RWPE1 (cell line): ENCODE measurements around the gene TCF3.

Experiments used
- CTCF ChIA-PET: fragments of 350-600 bp; sonication (Branson Sonifier 250); formaldehyde crosslinking; extraction: SDS; loops from one replicate; lab custom pipeline; 2021; lab: Yijun Ruan, JAX
- POLR2A ChIA-PET: fragments of 400-600 bp; formaldehyde crosslinking; extraction: SDS; loops from one replicate; lab custom pipeline; 2020; ENCODE audit warnings: antibody characterized with exemption; ENCODE audit not compliant: low non-redundant PET; lab: Yijun Ruan, JAX
- DNase-seq: peaks from one replicate; pipeline ENCODE4 v3.0.0; 2012; ENCODE audit warnings: low spot score
- H3K27ac ChIP-seq: fragments of 450-650 bp; 2 replicates; pipeline ENCODE4 v1.5.1; 2017
- CTCF ChIP-seq: fragments of 450-650 bp; conservative IDR thresholded peaks from 2 replicates; pipeline ENCODE4 v1.5.1; 2017; ENCODE audit warnings: low read depth, mild to moderate bottlenecking

TCF3 gene

GRCh38 chr19:1613808-1614570 is 38.4 kb downstream of the TCF3 start:
- CTCF ChIA-PET, result interaction anchor here (0.6 kb wide), 1 partner anchor 16 kb away, joined by 4 read pairs; no protein-coding TSS in a partner anchor
- POLR2A ChIA-PET, result no interaction called here
- peak overlapping the region; percentile 22 for H3K27ac ChIP-seq
- DNase-seq, result no peak
- TF ChIP-seq CTCF, result no peak

- DNase-seq, result no peak
- no peak for TF ChIP-seq CTCF
- CTCF ChIA-PET, result no interaction called here
- peak overlapping the region; percentile 22 for H3K27ac ChIP-seq
- POLR2A ChIA-PET, result no interaction called here
These were observed 39.3 kb downstream of the TCF3 start for GRCh38 chr19:1613146-1613545.

- ChIA-PET CTCF (no interaction called here), POLR2A (no interaction called here)
- DNase-seq, result no peak
- no peak for TF ChIP-seq CTCF
- 0 out of 2 replicates have a peak overlapping the region, but pooled peaks have one; percentile 6 for H3K27ac ChIP-seq
These were observed 40.0 kb downstream of the TCF3 start for GRCh38 chr19:1612114-1613086.

GRCh38 chr19:1611353-1611752 is 41.1 kb downstream of the TCF3 start:
- H3K27ac ChIP-seq, result peak overlapping the region; percentile 6; the same call in 1 of the 2 replicates
- ChIA-PET CTCF (interaction anchor here (0.7 kb wide), 1 partner anchor 13 kb away, joined by 3 read pairs; no protein-coding TSS in a partner anchor), POLR2A (no interaction called here)
- no peak for DNase-seq
- TF ChIP-seq CTCF, result no peak

- H3K27ac ChIP-seq, result no peak overlapping the region
- DNase-seq, result no peak
- ChIA-PET CTCF (no interaction called here), POLR2A (no interaction called here)
- TF ChIP-seq CTCF, result no peak
These were observed 41.8 kb downstream of the TCF3 start for GRCh38 chr19:1610579-1610978.
